Kidney (tissue), 14 donors: Measurements from ENCODE around the gene MTOR. TPM values are rescaled to one million over a fixed set of nuclear protein-coding genes. Genes with fewer than 3 reads are reported as not detected.

Experiments used
- DNase-seq, 5 donors: peaks; one replicate each; pipeline ENCODE4 v3.0.0-alpha.2; 2013 to 2020
- FAIRE-seq: peaks from 2 replicates; lab custom pipeline; 2012; peaks lifted over from hg19 to GRCh38; lab: Jason Lieb, UNC
- H3K27ac ChIP-seq, 2 donors: one replicate each; pipeline ENCODE4 v1.7.0; 2013; ENCODE audit warnings: low read depth in 2 of 2, low read length in 2 of 2, inconsistent platforms in 1 of 2
- H3K27me3 ChIP-seq: one replicate; pipeline ENCODE4 v1.7.1; 2013; ENCODE audit warnings: low read length, inconsistent platforms; ENCODE audit not compliant: control insufficient read depth, insufficient read depth
- H3K36me3 ChIP-seq, 3 donors: one replicate each; pipeline versions ENCODE4 v1.7.0 to v1.7.1; 2013; ENCODE audit warnings: low read length in 3 of 3, control low read depth in 1 of 3, inconsistent platforms in 1 of 3; ENCODE audit not compliant: insufficient read depth in 3 of 3, control insufficient read depth in 2 of 3
- H3K4me1 ChIP-seq, 3 donors: one replicate each; pipeline versions ENCODE4 v1.7.0 to v1.7.1; 2013; ENCODE audit warnings: low read length in 3 of 3, inconsistent platforms in 1 of 3, low read depth in 1 of 3; ENCODE audit not compliant: control insufficient read depth in 2 of 3, insufficient read depth in 2 of 3
- H3K4me3 ChIP-seq, 3 donors: one replicate each; pipeline versions ENCODE4 v1.7.0 to v1.8.1; 2013; ENCODE audit warnings: low read length in 3 of 3, control low read depth in 1 of 3, inconsistent platforms in 1 of 3
- H3K9ac ChIP-seq, 3 donors: one replicate each; pipeline versions ENCODE4 v1.7.0 to v1.7.1; 2013; ENCODE audit warnings: low read length in 3 of 3, control low read depth in 1 of 3, inconsistent platforms in 1 of 3
- H3K9me3 ChIP-seq, 3 donors: one replicate each; pipeline versions ENCODE4 v1.7.0 to v1.7.1; 2013; ENCODE audit warnings: low read length in 3 of 3, control low read depth in 1 of 3, inconsistent platforms in 1 of 3; ENCODE audit not compliant: control insufficient read depth in 2 of 3, insufficient read depth in 1 of 3
- CTCF ChIP-seq: IDR thresholded peaks from 3 replicates; pipeline ENCODE4 v1.5.1; 2012; ENCODE audit warnings: mild to moderate bottlenecking, moderate library complexity, borderline replicate concordance; ENCODE audit not compliant: insufficient read depth; ENCODE audit errors: extremely low read depth
- intact Hi-C: fragments of 100-400 bp; cut with DNase I; formaldehyde crosslinking; loops from one replicate; pipeline ENCODE4 v1.11.1; 2022
- polyA plus RNA-seq: library from polyadenylated mRNA; stranded (reverse); fragments of 350-450 nt; fragmentation: Illumina TruSeq; extraction: RNeasy Lipid Tissue Mini Kit (QIAGEN cat#74804); gene quantifications from one replicate; pipeline ENCODE4 v1.2.3, GENCODE V29; 2014; ENCODE audit warnings: low read depth, low replicate concordance; ENCODE audit not compliant: insufficient read depth
- total RNA-seq: library from RNA; stranded (reverse); fragmentation: NEBNext Ultra II Directional; extraction: Animal tissue kit (Norgen Biotek cat#: 25700); gene quantifications from one replicate; pipeline ENCODE4 v1.2.1, GENCODE V29; 2021
- donor health status: control.
- donor health status: control.
- donor health status: control.
- donor health status: control.
- donor health status: control.
- donor health status: DM: yes; HTN: yes; CAD: no.
- donor health status: Normal renal cell carcinoma (clear cell type).

Gene MTOR
- total and polyA plus RNA-seq, 2 donors from 2014 or later, result 16.0 to 36.8 TPM

GRCh38 chr1:11131816-11132215 lies 130.5 kb downstream of the MTOR start:
- H3K27me3 ChIP-seq, result no peaks in the 10 kb centered on the region
- no peak for TF ChIP-seq CTCF
- no peak overlapping the region for H3K27ac ChIP-seq
- no peak for DNase-seq
- peaks cover 19 to 50% (median 40%) of the 10 kb centered on the region in 3 donors for H3K36me3 ChIP-seq
- no peak overlapping the region for H3K9ac ChIP-seq
- intact Hi-C loops, result no loop called here
- peaks cover 0 to 4% (median 3%) of the 10 kb centered on the region in 3 donors for H3K4me1 ChIP-seq
- H3K9me3 ChIP-seq, result no peaks in the 10 kb centered on the region
- H3K4me3 ChIP-seq, result no peak overlapping the region
- FAIRE-seq, result no peak

GRCh38 chr1:11130406-11130805 lies 131.9 kb downstream of the MTOR start:
- no peak for DNase-seq
- FAIRE-seq, result no peak
- no peaks in the 10 kb centered on the region for H3K27me3 ChIP-seq
- no peak overlapping the region for H3K4me3 ChIP-seq
- no peak overlapping the region for H3K27ac ChIP-seq
- intact Hi-C loops, result no loop called here
- peaks cover 0 to 4% (median 3%) of the 10 kb centered on the region in 3 donors for H3K4me1 ChIP-seq
- no peak overlapping the region for H3K9ac ChIP-seq
- peaks cover 22 to 57% (median 44%) of the 10 kb centered on the region in 3 donors for H3K36me3 ChIP-seq
- TF ChIP-seq CTCF, result no peak
- no peaks in the 10 kb centered on the region for H3K9me3 ChIP-seq

- H3K36me3 ChIP-seq, result peaks cover 23 to 60% (median 46%) of the 10 kb centered on the region in 3 donors
- no peak for FAIRE-seq
- no peak for DNase-seq
These were observed 132.5 kb downstream of the MTOR start for GRCh38 chr1:11129649-11130390.

More at GRCh38 chr1:11129649-11130390, 132.5 kb downstream of the MTOR start:
- intact Hi-C loops, result no loop called here
- no peak for TF ChIP-seq CTCF
- no peak overlapping the region for H3K9ac ChIP-seq
- no peak overlapping the region for H3K27ac ChIP-seq
- peaks cover 0 to 4% (median 3%) of the 10 kb centered on the region in 3 donors for H3K4me1 ChIP-seq
- no peaks in the 10 kb centered on the region for H3K27me3 ChIP-seq
- no peaks in the 10 kb centered on the region for H3K9me3 ChIP-seq
- H3K4me3 ChIP-seq, result no peak overlapping the region
